Activated CD8-positive, alpha-beta memory T cell treated with anti-CD3 and anti-CD28 coated beads for 48 hours (primary cell): Measurements from ENCODE around the gene AK5.

Experiments used
- DNase-seq, 3 experiments: peaks; one replicate each; pipeline ENCODE4 v3.0.0-alpha.2; 2020; ENCODE audit warnings: low read depth in 2 of 3, low spot score in 2 of 3

Gene AK5

GRCh38 chr1:77281491-77282186 lies at the start of gene AK5:
Gene AK5, plus strand, starts transcription at chr1:77282019. Its CDS starts 295 bp downstream, at chr1:77282314.
- DNase-seq, result peak; percentile 10 to 23 (median 17)

GRCh38 chr1:77232829-77233228 lies 49.0 kb upstream of the AK5 start:
- no peak for DNase-seq

- no peak for DNase-seq
These were observed 47.7 kb upstream of the AK5 start for GRCh38 chr1:77234096-77234495.

- DNase-seq, result no peak
These were observed 46.9 kb upstream of the AK5 start for GRCh38 chr1:77234943-77235342.

GRCh38 chr1:77238462-77238861 lies 43.4 kb upstream of the AK5 start:
- no peak for DNase-seq

GRCh38 chr1:77239311-77239710 lies 42.5 kb upstream of the AK5 start:
- no peak for DNase-seq

GRCh38 chr1:77245830-77246229 lies 36.0 kb upstream of the AK5 start:
- no peak for DNase-seq

GRCh38 chr1:77250126-77250525 lies 31.7 kb upstream of the AK5 start:
- DNase-seq, result no peak

- DNase-seq, result no peak
These were observed 28.6 kb upstream of the AK5 start for GRCh38 chr1:77253211-77253610.

GRCh38 chr1:77263708-77264107 lies 18.1 kb upstream of the AK5 start:
- no peak for DNase-seq

- no peak for DNase-seq
These were observed 16.6 kb upstream of the AK5 start for GRCh38 chr1:77265180-77265579.

GRCh38 chr1:77267035-77267434 lies 14.8 kb upstream of the AK5 start:
- DNase-seq, result no peak

- DNase-seq, result no peak
These were observed 9.8 kb upstream of the AK5 start for GRCh38 chr1:77271852-77272580.

- no peak for DNase-seq
These were observed 7.9 kb upstream of the AK5 start for GRCh38 chr1:77273891-77274290.

- no peak for DNase-seq
These were observed 6.6 kb upstream of the AK5 start for GRCh38 chr1:77275194-77275593.

- DNase-seq, result no peak
These were observed 4.9 kb upstream of the AK5 start for GRCh38 chr1:77276941-77277340.

- DNase-seq, result no peak
These were observed 1.9 kb upstream of the AK5 start for GRCh38 chr1:77279929-77280328.

GRCh38 chr1:77280962-77281361 lies 857 bp upstream of the AK5 start:
- no peak for DNase-seq

- peak in 2 of 3 experiments; percentile 4 to 19 for DNase-seq
These were observed 507 bp downstream of the AK5 start for GRCh38 chr1:77282187-77282865.

- DNase-seq, result peak in 2 of 3 experiments; percentile 6 to 7
These were observed 1.2 kb downstream of the AK5 start for GRCh38 chr1:77282866-77283539.

- DNase-seq, result no peak
These were observed 2.0 kb downstream of the AK5 start for GRCh38 chr1:77283701-77284425.
